ENCODE data around the gene LPGAT1.

DNA sequence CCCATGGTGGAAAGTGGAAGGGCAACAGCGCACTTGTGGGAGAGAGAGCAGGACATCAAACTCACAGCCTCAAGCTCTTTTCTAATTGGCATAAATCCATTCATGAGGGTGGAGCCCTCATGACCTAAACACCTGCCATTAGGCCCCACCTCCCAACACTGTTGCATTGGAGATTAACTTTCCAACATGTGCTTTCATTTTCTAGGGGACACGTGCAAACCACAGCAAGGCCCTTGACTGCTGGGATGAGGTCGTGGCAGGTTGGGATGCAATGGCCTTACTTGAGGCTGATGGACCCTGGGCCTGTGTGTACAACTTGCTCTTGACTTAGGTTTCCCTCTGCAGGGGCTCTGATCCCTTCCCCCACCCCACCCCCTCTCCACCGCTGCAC lies 119.3 kb downstream of the LPGAT1 start:
- no peak for TF ChIP-seq POLR2A (IDR thresholded peaks at IDR 0.05)
- TF ChIP-seq CTCF (IDR thresholded peaks at IDR 0.05): no peak
